Pancreas (tissue), 10 donors: ENCODE results near the gene SLC25A19. TPM values are rescaled to one million over a fixed set of nuclear protein-coding genes. Genes with fewer than 3 reads are reported as not detected.
"Not testable (repeated sequence)": the region's sequence is repeated elsewhere in the genome, so short reads cannot be mapped to it uniquely, and the experiment has no call there.

Experiments used
- ATAC-seq, 4 donors: fragments of 200-7000 bp; cut with Tn5 transposase; one replicate each; pipeline versions ENCODE4 v1.8.0 to v1.9.1; 2020; ENCODE audit warnings: mild to moderate bottlenecking in 4 of 4, moderate library complexity in 4 of 4
- DNase-seq, 6 donors: peaks; one replicate each; pipeline ENCODE4 v3.0.0-alpha.2; 2020
- FAIRE-seq: peaks from 2 replicates; lab custom pipeline; 2012; peaks lifted over from hg19 to GRCh38; lab: Jason Lieb, UNC
- H3K27ac ChIP-seq, 4 donors: fragments of 200-600 bp; sonication (generic); 1 replicate in 3 of 4; 2 replicates in 1 of 4; pipeline versions ENCODE4 v1.5.0 to v1.8.0; 2020
- H3K27me3 ChIP-seq, 4 donors: fragments of 200-600 bp; one replicate each; pipeline ENCODE4 v1.8.0; 2021
- H3K36me3 ChIP-seq, 3 donors: fragments of 200-600 bp; sonication (generic) in 1 of 3; one replicate each; pipeline versions ENCODE4 v1.5.0 to v1.8.0; 2020 to 2021
- H3K4me1 ChIP-seq, 3 donors: fragments of 200-600 bp; one replicate each; pipeline ENCODE4 v1.8.0; 2021
- H3K4me3 ChIP-seq, 4 donors: fragments of 200-600 bp; sonication (generic) in 2 of 4; one replicate each; pipeline versions ENCODE4 v1.5.0 to v1.8.0; 2020 to 2021
- H3K9me3 ChIP-seq, 4 donors: fragments of 200-600 bp; one replicate each; pipeline ENCODE4 v1.8.0; 2021
- WGBS, 2 donors: extraction: QIAGEN DNeasy Blood & Tissue Kit; methylation state at CpG; one replicate each; pipeline ENCODE4 v1.1.7; 2013; 5-methylcytosine and 5-hydroxymethylcytosine counted together
- intact Hi-C, 3 donors: fragments of 100-400 bp; cut with DNase I; formaldehyde crosslinking; loops; one replicate each; pipeline versions ENCODE4 v1.11.1 to v1.14.2; 2022
- polyA plus RNA-seq, 2 donors: library from polyadenylated mRNA; stranded (reverse); fragments of 200-250 nt; gene quantifications; one replicate each; pipeline ENCODE4 v1.2.3, GENCODE V29; 2013
- total RNA-seq, 6 donors: library from RNA; stranded (reverse); fragmentation: NEBNext Ultra II Directional in 4 of 6; extraction: Animal tissue kit (Norgen Biotek cat#: 25700) in 4 of 6; gene quantifications; one replicate each; pipeline versions ENCODE4 v1.2.1 to v1.2.4, GENCODE V29; 2021 to 2023
- TF ChIP-seq, protein P1 (sequence below), 4 donors: fragments of 200-600 bp; sonication (generic) in 3 of 4; IDR thresholded peaks; one replicate each; pipeline versions ENCODE4 v1.5.0 to v1.8.0; 2021; ENCODE audit warnings: antibody characterized with exemption in 4 of 4
- donor health status: healthy with polysubstance abuse.
- donor health status: DM: no; HTN: no; CAD: no; lungs with moderate emphysema.
- donor health status: DM: no; HTN: no; CAD: no.
- donor health status: control.
- donor health status: control.
- donor health status: Bipolar disorder and iron deficiency.
- donor health status: DM: yes; HTN: yes; CAD: no.
- donor health status: DM: no; HTN: no; CAD: no.
- donor health status: DM: no; HTN: no; CAD: no.
- donor health status: DM: yes; HTN: yes; CAD: no.

Gene SLC25A19
- total and polyA plus RNA-seq, 8 donors = 4.4 to 10.8 (median 7.6) TPM

DNA sequence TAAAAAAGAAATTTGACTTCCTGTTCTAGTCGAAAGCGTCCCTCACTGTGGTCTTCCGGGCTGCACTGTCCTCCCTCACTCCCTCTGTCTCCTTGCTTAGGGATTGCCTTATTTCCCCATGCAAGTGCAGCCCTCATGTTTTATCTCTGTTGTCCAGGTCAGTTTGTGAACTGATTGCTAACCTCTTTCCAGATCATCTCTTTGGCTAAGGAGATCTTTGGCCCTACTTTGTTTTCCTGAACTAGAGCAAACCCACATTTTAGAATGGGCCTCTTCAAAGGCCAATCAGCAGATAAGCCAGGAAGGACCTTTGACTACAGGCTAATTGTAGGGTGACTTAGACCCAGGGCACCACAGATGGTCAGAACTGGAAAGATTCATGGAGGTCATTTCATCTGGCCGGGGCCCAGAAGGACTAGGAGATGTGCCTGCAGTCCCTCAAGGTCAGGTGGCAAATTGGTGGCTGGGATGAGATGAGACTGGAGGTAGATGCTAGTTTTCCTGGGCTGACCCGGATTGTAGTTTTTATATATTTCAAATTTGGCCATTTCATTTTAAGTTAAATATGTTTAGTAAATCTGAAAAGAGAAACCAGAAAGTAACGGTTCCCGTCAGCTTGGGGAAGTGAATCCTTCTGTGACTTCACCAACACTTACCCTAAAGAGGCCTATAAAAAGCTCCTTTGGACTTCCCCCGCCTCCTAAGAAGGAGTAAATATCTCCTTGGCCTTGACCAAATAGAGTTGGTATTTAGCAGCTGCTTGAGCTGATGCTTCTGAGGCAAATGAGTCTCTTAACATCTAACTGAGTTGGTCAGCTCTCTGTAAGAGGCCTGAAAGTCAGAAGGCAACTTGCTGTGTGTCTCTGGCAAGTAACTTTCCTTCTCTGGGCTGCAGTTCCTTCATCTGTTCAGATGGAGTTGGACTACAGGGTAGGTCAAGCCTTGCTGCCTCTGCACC is 6.2 kb upstream of the SLC25A19 start:
- Histone ChIP-seq H3K4me3 (no peak overlapping the region), H3K27me3 (no peaks in the 10 kb centered on the region), H3K9me3 (no peaks in the 10 kb centered on the region), H3K27ac (peak overlapping the region in 2 of 4 donors; percentile 57 to 68), H3K36me3 (no peaks in the 10 kb centered on the region), H3K4me1 (no peaks in the 10 kb centered on the region)
- ATAC-seq (peak in 2 of 4 donors; percentile 61 to 75), FAIRE-seq (no peak), DNase-seq (no peak)
- WGBS, 2 donors = 84 to 89% methylated on average over 8 of the region's 8 CpGs
- TF ChIP-seq, protein P1, sequence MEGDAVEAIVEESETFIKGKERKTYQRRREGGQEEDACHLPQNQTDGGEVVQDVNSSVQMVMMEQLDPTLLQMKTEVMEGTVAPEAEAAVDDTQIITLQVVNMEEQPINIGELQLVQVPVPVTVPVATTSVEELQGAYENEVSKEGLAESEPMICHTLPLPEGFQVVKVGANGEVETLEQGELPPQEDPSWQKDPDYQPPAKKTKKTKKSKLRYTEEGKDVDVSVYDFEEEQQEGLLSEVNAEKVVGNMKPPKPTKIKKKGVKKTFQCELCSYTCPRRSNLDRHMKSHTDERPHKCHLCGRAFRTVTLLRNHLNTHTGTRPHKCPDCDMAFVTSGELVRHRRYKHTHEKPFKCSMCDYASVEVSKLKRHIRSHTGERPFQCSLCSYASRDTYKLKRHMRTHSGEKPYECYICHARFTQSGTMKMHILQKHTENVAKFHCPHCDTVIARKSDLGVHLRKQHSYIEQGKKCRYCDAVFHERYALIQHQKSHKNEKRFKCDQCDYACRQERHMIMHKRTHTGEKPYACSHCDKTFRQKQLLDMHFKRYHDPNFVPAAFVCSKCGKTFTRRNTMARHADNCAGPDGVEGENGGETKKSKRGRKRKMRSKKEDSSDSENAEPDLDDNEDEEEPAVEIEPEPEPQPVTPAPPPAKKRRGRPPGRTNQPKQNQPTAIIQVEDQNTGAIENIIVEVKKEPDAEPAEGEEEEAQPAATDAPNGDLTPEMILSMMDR (IDR thresholded peaks at IDR 0.05) = no peak
- intact Hi-C loops = no loop called here

DNA sequence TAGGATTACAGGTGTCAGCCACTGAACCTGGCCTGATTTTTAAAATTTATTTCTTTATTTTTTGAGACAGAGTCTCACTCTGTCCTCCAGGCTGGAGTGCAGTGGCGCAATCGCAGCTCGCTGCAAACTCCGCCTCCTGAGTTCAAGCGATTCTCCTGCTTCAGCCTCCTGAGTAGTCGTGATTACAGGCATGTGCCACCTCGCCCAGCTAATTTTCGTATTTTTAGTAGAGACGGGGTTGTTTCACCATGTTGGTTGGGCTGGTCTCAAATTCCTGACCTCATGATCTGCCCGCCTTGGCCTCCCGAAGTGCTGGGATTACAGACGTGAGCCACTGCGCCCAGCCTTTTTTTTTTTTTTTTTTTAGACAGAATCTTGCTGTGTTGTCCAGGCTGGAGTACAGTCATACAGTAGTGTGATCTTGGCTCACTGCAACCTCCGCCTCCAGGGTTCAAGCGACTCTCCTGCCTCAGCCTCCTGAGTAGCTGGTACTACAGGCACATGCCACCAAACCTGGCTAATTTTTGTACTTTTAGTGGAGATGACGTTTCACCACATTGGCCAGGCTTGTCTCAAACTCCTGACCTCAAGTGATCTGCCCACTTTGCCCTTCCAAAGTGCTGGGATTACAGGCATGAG is 3.7 kb upstream of the SLC25A19 start:
- intact Hi-C loops, H3K27me3 ChIP-seq, H3K4me3 ChIP-seq, H3K36me3 ChIP-seq, H3K9me3 ChIP-seq, ATAC-seq, DNase-seq, FAIRE-seq, H3K4me1 ChIP-seq: not testable (repeated sequence)
- 71 to 80% methylated on average over 16 of the region's 16 CpGs for WGBS, 2 donors
- H3K27ac ChIP-seq = peak overlapping the region in 1 of 4 donors; percentile 17

DNA sequence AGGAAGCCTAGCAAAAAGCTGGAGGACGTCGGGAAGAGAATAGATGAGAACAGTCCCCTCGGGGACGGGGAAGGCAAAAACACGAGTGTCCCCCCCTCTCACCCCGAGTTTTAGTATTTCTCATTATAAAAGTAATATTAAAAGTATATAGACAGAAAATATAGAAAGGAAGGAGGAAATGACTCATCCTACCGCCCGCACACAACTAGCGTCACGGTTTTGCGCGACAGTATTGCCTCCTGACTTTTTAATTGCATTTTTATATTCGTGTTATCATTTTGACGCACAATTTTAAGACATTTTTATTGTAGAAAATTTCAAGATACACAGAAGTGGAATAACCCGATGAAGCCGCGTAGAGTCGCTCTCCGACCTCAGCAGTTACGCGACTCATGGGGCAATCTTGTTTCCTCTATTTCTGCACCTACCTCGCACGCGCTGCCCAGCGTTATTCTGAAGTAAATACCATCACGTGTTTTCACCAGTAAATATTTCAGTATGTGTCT is 652 bp upstream of the SLC25A19 start:
- no peaks in the 10 kb centered on the region for H3K27me3 ChIP-seq
- DNase-seq (peak in 2 of 6 donors; percentile 50 to 53), ATAC-seq (peak; percentile 28 to 53 (median 50)), FAIRE-seq (peak; percentile 9)
- no peaks in the 10 kb centered on the region for H3K36me3 ChIP-seq
- H3K9me3 ChIP-seq = no peaks in the 10 kb centered on the region
- 1 to 5% methylated on average over 26 of the region's 26 CpGs for WGBS, 2 donors
- peaks cover 0 to 5% (median 0%) of the 10 kb centered on the region in 3 donors for H3K4me1 ChIP-seq
- intact Hi-C loops = no loop called here
- H3K4me3 ChIP-seq = peak overlapping the region; percentile 68 to 87 (median 76)
- TF ChIP-seq, protein P1 (IDR thresholded peaks at IDR 0.05) = no peak
- peak overlapping the region; percentile 88 to 95 (median 92) for H3K27ac ChIP-seq

DNA sequence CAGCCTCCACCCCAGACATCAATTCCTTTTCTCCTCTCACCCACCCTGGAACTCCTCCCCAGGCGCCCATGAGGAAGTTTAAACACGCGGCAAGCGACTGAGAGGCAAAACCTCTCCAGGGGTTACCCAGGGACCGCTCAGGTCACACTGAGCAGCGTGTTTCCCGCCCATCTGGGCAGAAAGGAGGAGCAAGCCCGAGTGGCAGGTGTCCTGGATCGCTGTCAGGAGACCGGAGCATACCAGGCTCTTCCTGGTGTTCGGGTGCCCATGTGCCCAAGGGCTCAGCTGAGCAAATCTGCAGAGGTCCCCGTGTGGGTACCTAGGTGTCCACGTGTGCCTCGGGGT is 491 bp downstream of the SLC25A19 start:
- Histone ChIP-seq H3K36me3 (no peaks in the 10 kb centered on the region), H3K27me3 (no peaks in the 10 kb centered on the region), H3K9me3 (no peaks in the 10 kb centered on the region), H3K27ac (peak overlapping the region; percentile 88 to 95 (median 92)), H3K4me1 (peaks cover 0 to 5% (median 0%) of the 10 kb centered on the region in 3 donors), H3K4me3 (peak overlapping the region; percentile 68 to 87 (median 76))
- TF ChIP-seq, protein P1 (IDR thresholded peaks at IDR 0.05) = no peak
- intact Hi-C loops = no loop called here
- DNase-seq (peak in 1 of 6 donors; percentile 64), ATAC-seq (peak; percentile 26 to 52 (median 46)), FAIRE-seq (no peak)
- 0% methylated on average over 14 of the region's 14 CpGs for WGBS, 2 donors

DNA sequence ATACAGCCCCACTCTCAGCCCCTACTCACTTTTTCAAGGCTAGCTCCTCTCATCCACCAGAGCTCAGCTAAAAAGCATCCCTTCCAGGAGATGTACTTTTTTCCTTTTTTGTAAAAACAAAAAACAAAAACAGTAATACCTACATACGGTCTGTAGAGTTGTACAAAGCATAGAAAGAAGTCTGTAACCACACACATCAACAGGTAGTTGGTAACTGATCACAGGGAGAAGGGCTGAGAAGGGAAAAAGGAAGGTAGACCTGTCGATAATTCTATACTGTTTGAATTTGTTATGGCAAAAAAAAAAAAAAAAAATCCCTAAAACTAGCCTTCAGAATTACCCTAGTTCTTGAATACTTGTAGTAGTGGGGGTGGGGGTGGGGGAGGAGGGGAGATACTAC is 874 bp downstream of the SLC25A19 start:
- H3K27ac ChIP-seq = peak overlapping the region in 1 of 4 donors; percentile 91
- no peaks in the 10 kb centered on the region for H3K9me3 ChIP-seq

More for the DNA sequence above, 874 bp downstream of the SLC25A19 start:
- peaks cover 0 to 5% (median 0%) of the 10 kb centered on the region in 3 donors for H3K4me1 ChIP-seq
- intact Hi-C loops = no loop called here
- DNase-seq (no peak), FAIRE-seq (no peak), ATAC-seq (no peak)
- TF ChIP-seq, protein P1 (IDR thresholded peaks at IDR 0.05) = no peak
- WGBS, 2 donors = 7 to 13% methylated on average over 2 of the region's 2 CpGs
- peak overlapping the region; percentile 68 to 87 (median 76) for H3K4me3 ChIP-seq
- no peaks in the 10 kb centered on the region for H3K36me3 ChIP-seq
- H3K27me3 ChIP-seq = no peaks in the 10 kb centered on the region
